Measurements from ENCODE around the gene TTC6. TPM values are rescaled to one million over a fixed set of nuclear protein-coding genes. Genes with fewer than 3 reads are reported as not detected.
A peak's percentile ranks its signal among the peaks of the same experiment; 100 is the strongest.

TTC6 gene
- total RNA-seq, 1 donor from 2014 or later, result 9.2 TPM

DNA sequence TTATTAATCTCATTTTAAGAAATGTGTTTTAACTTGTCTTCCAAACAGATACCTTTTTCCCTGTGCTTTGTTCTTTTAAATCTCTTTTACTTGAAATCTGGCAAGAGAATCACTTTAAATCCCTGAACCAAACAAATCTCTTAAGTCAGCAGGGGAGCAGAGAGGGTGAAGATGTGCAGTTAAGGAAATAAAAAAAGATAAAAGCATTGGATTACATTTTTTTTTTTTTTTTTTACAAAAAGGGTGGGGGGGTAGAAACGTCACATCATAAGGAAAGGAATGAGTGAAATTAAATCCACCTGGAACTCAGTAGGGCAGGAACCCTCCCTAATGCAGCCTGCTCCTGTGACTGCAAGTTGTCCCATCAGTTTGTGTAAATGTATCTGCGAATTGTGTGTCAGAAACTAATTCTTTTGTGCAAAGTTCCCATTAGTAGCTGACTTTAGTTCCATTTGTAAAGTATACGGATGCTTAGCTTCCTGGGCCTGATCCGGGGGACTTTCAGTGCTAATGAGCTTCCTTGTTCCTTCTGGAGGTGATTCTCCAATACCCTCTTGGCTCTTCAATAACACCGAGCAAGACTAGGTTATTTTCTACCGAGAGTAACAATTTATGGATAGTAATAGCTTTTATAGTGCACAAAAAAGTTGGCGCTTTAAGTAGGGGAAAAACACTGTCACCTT is 1.5 kb downstream of the TTC6 start:
- DNase-seq (no peak), ATAC-seq (no peak)
- intact Hi-C loops (cut with DNase I), result no loop called here
- TF ChIP-seq, protein P1, sequence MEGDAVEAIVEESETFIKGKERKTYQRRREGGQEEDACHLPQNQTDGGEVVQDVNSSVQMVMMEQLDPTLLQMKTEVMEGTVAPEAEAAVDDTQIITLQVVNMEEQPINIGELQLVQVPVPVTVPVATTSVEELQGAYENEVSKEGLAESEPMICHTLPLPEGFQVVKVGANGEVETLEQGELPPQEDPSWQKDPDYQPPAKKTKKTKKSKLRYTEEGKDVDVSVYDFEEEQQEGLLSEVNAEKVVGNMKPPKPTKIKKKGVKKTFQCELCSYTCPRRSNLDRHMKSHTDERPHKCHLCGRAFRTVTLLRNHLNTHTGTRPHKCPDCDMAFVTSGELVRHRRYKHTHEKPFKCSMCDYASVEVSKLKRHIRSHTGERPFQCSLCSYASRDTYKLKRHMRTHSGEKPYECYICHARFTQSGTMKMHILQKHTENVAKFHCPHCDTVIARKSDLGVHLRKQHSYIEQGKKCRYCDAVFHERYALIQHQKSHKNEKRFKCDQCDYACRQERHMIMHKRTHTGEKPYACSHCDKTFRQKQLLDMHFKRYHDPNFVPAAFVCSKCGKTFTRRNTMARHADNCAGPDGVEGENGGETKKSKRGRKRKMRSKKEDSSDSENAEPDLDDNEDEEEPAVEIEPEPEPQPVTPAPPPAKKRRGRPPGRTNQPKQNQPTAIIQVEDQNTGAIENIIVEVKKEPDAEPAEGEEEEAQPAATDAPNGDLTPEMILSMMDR (IDR thresholded peaks at IDR 0.05), result no peak
- Histone ChIP-seq H3K27me3 (ENCODE audit: low read depth) (peaks cover 92% of the 10 kb centered on the region), H3K4me3 (peak overlapping the region; percentile 60), H3K9me3 (no peaks in the 10 kb centered on the region), H3K4me1 (peaks cover 38% of the 10 kb centered on the region), H3K36me3 (no peaks in the 10 kb centered on the region), H3K27ac (peak overlapping the region; percentile 15)

DNA sequence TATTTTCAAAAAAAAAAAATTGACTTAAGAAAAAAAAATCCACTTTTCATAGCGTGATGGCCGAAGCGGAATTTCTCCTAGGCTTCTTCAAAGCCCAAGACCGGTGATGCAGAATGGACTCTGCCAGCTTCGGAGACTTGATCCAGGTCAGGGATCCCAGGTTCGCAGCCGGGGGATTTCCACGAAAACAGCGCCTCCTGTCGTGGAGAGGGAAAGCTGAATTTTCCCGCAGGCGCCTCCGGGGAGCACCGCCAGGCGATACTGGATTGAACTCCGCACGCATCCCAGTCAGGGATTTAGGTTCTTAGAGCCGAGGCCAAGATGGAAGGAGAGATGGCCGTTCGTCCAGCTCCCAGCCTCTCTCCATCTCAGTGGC is 2.1 kb downstream of the TTC6 start:
- DNase-seq, result no peak
- peaks cover 90% of the 10 kb centered on the region for H3K27me3 ChIP-seq (ENCODE audit: low read depth)
- peak; percentile 1 to 7 for ATAC-seq
- H3K4me3 ChIP-seq, result peak overlapping the region; percentile 51
- intact Hi-C loops (cut with DNase I), result no loop called here
- peak overlapping the region; percentile 81 for H3K27ac ChIP-seq
- TF ChIP-seq, protein P1 (IDR thresholded peaks at IDR 0.05), result peak; percentile 38
- H3K4me1 ChIP-seq, result peaks cover 38% of the 10 kb centered on the region
- no peaks in the 10 kb centered on the region for H3K36me3 ChIP-seq
- no peaks in the 10 kb centered on the region for H3K9me3 ChIP-seq

- peak; percentile 72 to 76 for ATAC-seq
- Histone ChIP-seq H3K36me3 (no peaks in the 10 kb centered on the region), H3K27me3 (ENCODE audit: low read depth) (peaks cover 90% of the 10 kb centered on the region), H3K4me3 (peak overlapping the region; percentile 51), H3K9me3 (no peaks in the 10 kb centered on the region), H3K27ac (peak overlapping the region; percentile 81), H3K4me1 (peaks cover 38% of the 10 kb centered on the region)
- peak; percentile 81 for DNase-seq
- intact Hi-C loops (cut with DNase I), result no loop called here
- TF ChIP-seq, protein P1 (IDR thresholded peaks at IDR 0.05), result no peak
Measured at GRCh38 chr14:37597914-37598746, 2.7 kb downstream of the TTC6 start.

GRCh38 chr14:37598747-37599506 is 3.5 kb downstream of the TTC6 start:
- TF ChIP-seq, protein P1 (IDR thresholded peaks at IDR 0.05), result no peak
- Histone ChIP-seq H3K27ac (peak overlapping the region; percentile 81), H3K4me1 (peaks cover 38% of the 10 kb centered on the region), H3K36me3 (no peaks in the 10 kb centered on the region), H3K4me3 (peak overlapping the region; percentile 51), H3K27me3 (ENCODE audit: low read depth) (peaks cover 90% of the 10 kb centered on the region), H3K9me3 (no peaks in the 10 kb centered on the region)
- intact Hi-C loops (cut with DNase I), result no loop called here
- ATAC-seq (no peak), DNase-seq (no peak)

All from lower lobe of right lung (tissue), 2 donors.